Measurements from ENCODE around the gene TTC13.

- TF ChIP-seq POLR2A (IDR thresholded peaks at IDR 0.05): no peak
- TF ChIP-seq CTCF (IDR thresholded peaks at IDR 0.05): no peak
- TF ChIP-seq POLR2AphosphoS5 (IDR thresholded peaks at IDR 0.05): no peak
These were observed 8.3 kb upstream of the TTC13 start for GRCh38 chr1:230986976-230987375.

Data from breast epithelium (tissue), 3 donors.